Fibroblast of villous mesenchyme (primary cell): ENCODE data around the gene CFAP20. TPM values are rescaled to one million over a fixed set of nuclear protein-coding genes. Genes with fewer than 3 reads are reported as not detected.

ENCODE experiments used
- DNase-seq: peaks from one replicate; pipeline ENCODE4 v3.0.0-alpha.2; 2010; ENCODE audit warnings: low read depth
- H3K4me3 ChIP-seq: 2 replicates; pipeline ENCODE4 v1.5.1; 2011; ENCODE audit warnings: low read depth, mild to moderate bottlenecking, low read length
- total RNA-seq: library from RNA; depleted of rRNA; stranded (reverse); fragments of >200 nt; gene quantifications from 2 replicates; pipeline ENCODE4 v1.2.3, GENCODE V29; 2012
- TF ChIP-seq, protein P1 (sequence below): IDR thresholded peaks from 2 replicates; pipeline ENCODE4 v1.5.1; 2012; ENCODE audit warnings: low read depth, mild to moderate bottlenecking, low read length; ENCODE audit not compliant: insufficient read depth

Gene CFAP20
- total RNA-seq, 1 donor, result 34.5 TPM

DNA sequence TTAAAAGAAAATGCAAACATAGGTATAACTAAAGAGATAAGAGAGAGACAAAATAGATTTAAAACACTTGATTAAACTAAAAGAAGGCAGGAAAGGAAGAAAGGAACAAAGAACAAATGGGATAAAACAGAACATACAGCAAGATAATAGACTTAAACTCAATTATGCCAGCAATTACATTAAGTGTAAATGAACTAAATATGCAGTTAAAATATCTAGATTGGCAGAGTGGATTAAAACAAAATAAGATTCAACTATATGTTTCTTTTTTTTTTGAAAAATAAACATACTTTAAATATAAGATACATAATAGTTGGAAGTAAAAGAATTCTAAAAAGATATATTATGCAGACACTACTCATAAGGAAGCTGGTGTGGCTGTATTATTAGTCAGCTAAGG lies 9.7 kb upstream of the CFAP20 start:
- DNase-seq, result no peak
- H3K4me3 ChIP-seq, result no peak overlapping the region
- TF ChIP-seq, protein P1, sequence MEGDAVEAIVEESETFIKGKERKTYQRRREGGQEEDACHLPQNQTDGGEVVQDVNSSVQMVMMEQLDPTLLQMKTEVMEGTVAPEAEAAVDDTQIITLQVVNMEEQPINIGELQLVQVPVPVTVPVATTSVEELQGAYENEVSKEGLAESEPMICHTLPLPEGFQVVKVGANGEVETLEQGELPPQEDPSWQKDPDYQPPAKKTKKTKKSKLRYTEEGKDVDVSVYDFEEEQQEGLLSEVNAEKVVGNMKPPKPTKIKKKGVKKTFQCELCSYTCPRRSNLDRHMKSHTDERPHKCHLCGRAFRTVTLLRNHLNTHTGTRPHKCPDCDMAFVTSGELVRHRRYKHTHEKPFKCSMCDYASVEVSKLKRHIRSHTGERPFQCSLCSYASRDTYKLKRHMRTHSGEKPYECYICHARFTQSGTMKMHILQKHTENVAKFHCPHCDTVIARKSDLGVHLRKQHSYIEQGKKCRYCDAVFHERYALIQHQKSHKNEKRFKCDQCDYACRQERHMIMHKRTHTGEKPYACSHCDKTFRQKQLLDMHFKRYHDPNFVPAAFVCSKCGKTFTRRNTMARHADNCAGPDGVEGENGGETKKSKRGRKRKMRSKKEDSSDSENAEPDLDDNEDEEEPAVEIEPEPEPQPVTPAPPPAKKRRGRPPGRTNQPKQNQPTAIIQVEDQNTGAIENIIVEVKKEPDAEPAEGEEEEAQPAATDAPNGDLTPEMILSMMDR, result no peak

DNA sequence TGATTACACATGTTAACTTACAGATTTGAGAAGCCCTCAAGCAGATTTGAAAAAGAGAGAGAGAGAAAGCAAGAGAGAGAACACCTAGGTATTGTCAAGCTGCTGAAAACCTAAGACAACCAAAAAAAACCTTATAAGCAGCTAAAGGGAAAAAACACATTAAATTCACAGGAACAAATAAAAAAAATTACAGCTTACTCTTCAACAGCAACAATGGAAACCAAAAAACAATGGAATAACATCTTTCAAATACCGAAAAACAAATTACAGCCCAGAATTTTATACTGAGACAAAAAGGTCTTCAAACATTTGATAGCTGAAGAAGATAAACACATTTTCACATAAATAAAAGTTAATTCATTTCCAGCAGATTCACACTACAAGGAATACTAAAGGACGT lies 8.4 kb upstream of the CFAP20 start:
- DNase-seq, result no peak
- TF ChIP-seq, protein P1, result no peak
- H3K4me3 ChIP-seq, result no peak overlapping the region

DNA sequence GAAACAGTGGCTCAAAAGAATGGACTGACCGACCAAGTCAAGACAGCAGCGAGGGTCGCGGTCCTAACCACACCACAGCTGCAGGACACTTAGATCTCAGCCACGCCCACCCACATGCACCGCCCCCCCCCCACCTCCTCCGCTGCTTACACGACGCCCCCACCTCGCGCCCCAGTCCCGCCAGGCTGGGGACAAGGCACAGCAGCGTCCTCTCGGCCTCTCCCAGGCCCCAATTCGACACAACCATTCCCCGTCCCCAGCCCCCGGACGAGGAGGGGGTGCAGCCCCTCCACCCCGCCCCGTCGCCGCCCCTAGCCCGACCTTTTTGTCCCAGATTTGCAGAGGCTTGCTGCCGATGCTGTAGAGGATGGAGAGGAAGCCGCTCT lies 477 bp downstream of the CFAP20 start:
- peak overlapping the region; percentile 95 for H3K4me3 ChIP-seq
- DNase-seq, result no peak
- TF ChIP-seq, protein P1, result no peak

DNA sequence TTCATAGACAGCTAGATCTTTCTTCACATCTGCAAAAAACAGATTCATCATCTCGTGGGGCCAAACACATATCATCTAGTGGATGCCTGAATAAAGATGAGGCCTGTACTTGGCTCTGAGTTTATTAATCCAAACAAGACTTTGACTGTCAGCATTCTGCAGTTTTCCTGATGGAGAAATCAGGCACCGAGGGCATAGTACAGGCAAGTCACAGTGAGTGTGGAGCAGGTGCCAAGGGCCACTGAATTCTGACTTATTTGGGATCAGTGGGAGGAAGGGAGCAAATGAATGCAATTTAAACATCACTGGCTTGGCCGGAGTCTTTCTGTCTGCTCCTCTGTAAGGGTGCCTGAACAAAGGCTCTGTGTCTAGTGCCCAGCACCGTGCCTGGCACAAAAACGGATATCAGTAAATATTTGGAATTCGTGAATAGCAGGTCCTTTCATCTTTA lies 975 bp downstream of the CFAP20 start:
- peak overlapping the region; percentile 95 for H3K4me3 ChIP-seq
- TF ChIP-seq, protein P1, result no peak

DNA sequence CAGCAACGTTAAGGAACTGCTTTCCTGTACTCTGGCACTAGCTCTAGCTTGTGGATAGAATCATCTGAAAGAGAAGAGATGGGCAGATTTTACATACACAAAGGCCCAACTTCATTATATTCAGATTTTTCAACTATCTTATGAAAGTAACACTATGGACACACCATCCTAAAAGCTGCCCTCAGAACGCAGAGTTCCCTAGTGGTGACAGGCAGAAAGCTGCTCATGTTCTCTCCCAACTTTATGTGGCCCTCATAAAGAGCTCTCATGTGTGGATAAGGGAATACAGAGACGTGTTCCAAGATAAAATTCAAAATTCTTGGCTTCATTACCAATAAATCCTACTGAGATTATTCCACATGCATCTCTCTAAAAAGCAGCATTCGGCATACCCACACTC lies 1.5 kb downstream of the CFAP20 start:
- DNase-seq, result no peak
- peak overlapping the region; percentile 95 for H3K4me3 ChIP-seq
- TF ChIP-seq, protein P1, result no peak

More for the DNA sequence above, 975 bp downstream of the CFAP20 start:
- no peak for DNase-seq

DNA sequence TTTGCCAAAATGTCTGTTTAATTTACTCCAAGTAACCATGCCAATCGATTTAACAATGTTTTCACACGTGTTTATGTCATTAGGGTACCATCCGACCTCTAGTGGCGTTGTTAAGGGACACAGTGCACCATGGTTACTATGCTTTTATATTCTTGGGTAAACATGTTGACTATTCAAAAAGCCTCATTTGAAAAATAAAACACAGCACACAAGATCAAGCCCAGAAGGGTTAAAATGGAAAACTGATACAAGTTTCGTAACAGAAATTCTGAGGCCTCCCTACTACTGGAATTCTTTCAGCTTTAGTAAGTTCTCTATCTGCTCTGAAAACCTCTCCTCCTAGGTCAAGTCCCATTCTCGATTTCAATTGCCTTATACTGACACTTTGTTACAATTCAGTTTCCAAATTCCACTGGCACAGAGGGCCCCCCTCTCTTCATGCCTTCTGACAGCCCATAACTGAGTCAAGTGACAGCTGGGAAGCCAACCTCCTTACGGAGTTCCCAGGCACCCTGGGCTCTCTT lies 2.1 kb downstream of the CFAP20 start:
- H3K4me3 ChIP-seq, result peak overlapping the region; percentile 95
- TF ChIP-seq, protein P1, result peak; percentile 36
- DNase-seq, result peak; percentile 60

DNA sequence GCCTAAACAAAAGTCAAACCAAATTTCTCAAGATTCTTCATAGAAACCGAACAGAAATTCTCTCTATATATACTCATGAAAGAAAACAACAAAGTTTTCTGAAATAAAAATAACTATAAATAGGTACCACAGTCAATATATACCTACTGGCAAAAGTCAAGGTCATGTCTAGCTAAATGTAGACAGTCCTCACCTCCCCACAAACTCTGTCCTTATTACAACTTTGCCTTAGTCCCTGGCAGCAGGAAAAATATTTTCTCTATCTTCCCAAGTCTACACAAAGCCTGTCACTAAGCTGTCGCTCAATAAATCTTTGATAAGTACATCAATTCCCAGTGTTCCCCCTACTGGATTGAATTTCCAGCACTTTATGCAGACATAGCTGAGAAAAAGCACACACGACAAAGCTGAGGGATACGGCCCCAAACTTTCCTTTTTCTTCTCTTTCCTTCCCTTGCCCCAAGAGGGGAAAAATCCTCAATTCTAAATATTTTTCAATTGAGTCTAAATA lies 2.7 kb downstream of the CFAP20 start:
- TF ChIP-seq, protein P1, result no peak
- peak overlapping the region; percentile 95 for H3K4me3 ChIP-seq
- no peak for DNase-seq
